PC-9 (cell line): ENCODE data around the gene TPRG1L.

Source experiments
- CTCF ChIP-seq: fragments of 200-600 bp; sonication (generic); conservative IDR thresholded peaks from 2 replicates; pipeline ENCODE4 v1.6.1; 2017; ENCODE audit warnings: mixed run types, antibody characterized with exemption, mild to moderate bottlenecking, moderate library complexity
- EZH2 ChIP-seq: fragments of 200-600 bp; sonication (generic); IDR thresholded peaks from 2 replicates; pipeline ENCODE4 v1.8.0; 2017; ENCODE audit warnings: antibody characterized with exemption, low read depth

DNA sequence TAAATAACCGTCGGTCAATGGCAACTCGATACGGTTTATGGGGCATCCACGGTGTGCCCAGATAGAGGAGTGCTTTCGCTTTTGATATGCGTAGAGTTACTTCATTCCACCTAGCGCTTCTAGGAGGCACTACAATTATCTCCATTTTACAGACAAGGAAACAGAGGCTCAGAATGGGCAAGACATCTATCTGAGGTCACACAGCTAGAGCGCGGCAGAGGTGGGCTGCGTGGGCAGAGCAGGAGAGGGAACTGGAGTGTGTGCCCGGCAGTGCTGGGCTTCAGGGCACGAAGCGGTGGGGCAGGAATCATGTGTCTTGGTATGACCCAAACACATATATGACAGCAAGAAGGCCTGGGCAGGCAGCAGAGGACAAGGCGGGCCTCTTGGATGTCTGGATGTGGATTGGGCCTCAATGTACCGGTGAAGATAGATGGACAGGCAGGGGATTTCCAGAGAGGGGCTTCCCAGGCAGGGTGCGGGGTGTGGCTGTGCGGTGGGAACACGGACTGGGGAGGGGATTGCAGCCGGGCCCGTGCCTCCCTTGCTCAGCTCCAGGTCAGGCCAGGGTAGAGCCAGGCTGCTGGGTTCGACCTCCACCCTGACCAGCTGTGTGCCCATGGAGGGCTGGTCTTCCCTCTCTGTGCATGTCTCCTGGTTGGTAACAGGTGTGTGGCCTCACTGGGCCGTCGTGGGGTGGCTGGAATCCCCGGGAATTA lies 48.7 kb downstream of the TPRG1L start:
- TF ChIP-seq CTCF (no peak), EZH2 (no peak)
